Measurements from ENCODE around the gene DNAAF2. TPM values are rescaled to one million over a fixed set of nuclear protein-coding genes. Genes with fewer than 3 reads are reported as not detected.

DNAAF2 gene
- total and polyA plus RNA-seq, 2 of the 13 experiments (the other 11 are each of a cell fraction or from before 2014, with no cell fraction given), result 6.1 to 13.6 TPM

DNA sequence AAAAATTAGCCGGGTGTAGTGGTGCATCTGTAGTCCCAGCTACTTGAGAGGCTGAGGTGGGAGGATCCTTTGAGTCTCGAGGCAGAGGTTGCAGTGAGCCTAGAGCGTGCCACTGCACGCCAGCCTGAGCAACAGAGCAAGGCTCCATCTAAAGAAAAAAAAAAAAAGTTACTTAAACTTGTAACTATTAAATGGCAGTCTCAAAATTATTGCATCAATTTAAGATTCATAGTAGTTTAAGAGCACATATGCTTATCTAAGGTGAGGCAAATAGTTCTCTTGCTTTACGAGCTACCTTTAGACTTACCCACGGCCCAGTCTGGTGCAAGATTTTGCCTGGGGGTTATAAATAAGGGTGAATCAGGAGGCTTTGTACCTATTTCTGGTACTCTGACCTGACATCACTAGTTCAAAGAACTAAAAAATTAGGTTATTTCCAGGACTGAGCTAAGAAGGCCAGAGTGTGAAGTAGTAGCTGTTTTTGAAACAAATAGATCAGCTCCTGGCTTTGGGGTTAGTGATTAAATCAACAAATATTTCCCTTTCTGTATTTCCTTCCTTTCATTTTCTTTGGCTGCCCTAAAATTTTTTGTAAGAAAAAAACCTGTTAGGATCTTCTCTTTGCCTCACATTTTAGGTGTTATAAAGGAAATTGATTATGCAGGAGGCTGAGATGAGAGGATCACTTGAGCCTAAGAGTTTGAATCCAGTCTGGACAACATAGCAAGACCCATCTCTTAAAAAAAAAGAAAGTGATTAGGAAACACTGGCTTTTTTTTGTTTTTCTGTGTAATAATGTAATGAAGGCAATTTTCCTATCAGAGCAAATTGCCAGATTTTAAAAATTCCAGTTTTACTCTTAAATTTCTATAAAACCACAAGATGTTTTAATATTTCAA lies 10.9 kb downstream of the DNAAF2 start (continued):
- TF ChIP-seq ZSCAN21 (CRISPR knock-in tag; IDR thresholded peaks at IDR 0.05; ENCODE audit: borderline replicate concordance) (no peak), ATF7-NPFF (CRISPR knock-in tag; IDR thresholded peaks at IDR 0.05; ENCODE audit: low read depth) (no peak)

DNA sequence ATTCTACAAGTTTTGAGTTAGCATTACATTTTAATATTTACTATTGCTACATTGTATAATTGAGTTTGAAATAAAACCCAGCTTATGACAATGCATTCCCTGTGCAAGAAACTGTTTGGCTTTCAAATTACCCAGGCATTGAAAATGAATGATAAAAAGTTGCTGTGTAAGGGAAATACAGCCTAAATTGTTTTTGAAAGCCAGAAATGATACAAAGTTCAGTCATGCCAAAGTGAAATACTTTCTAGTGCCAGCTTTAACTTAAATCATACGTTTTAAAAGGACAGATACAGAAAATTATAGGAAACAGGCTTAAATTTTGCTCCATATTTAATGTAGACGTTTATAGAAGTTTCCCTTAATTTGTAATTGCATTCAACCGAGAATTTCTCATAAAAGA lies 11.7 kb downstream of the DNAAF2 start:
- DNase-seq (ENCODE audit: low spot score) (no peak), FAIRE-seq (no peak), ATAC-seq (no peak)
- ChIA-PET CTCF (ENCODE audit: low intra/inter-chr PET ratio, low total read pairs) (no interaction called here), POLR2A (interaction anchor here (1.0 to 1.4 kb wide), 4 partner anchors 9 to 95 kb away, joined by 3 to 8 read pairs (median 4); partner anchors contain the start of gene LRR1)
- H3K27me3 ChIP-seq (ENCODE audit: control insufficient read depth in 1 of 2, insufficient read depth in 2 of 2, low read length in 2 of 2), result no peaks in the 10 kb centered on the region; a peak in 1 of 5 replicates
- no peaks in the 10 kb centered on the region for H3K9me3 ChIP-seq (ENCODE audit: low read length)
- TF ChIP-seq ZBTB8A (CRISPR knock-in tag; IDR thresholded peaks at IDR 0.05; ENCODE audit: borderline replicate concordance, low read depth), result no peak
- no peak for TF ChIP-seq POLR2G (IDR thresholded peaks at IDR 0.05; ENCODE audit: low read depth, low read length)
- no peak for TF ChIP-seq ZSCAN21 (CRISPR knock-in tag; IDR thresholded peaks at IDR 0.05; ENCODE audit: borderline replicate concordance)
- TF ChIP-seq, protein P1, sequence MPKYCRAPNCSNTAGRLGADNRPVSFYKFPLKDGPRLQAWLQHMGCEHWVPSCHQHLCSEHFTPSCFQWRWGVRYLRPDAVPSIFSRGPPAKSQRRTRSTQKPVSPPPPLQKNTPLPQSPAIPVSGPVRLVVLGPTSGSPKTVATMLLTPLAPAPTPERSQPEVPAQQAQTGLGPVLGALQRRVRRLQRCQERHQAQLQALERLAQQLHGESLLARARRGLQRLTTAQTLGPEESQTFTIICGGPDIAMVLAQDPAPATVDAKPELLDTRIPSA (CRISPR knock-in tag; IDR thresholded peaks at IDR 0.05; ENCODE audit: borderline replicate concordance), result no peak
- no peak for TF ChIP-seq ZNF839 (CRISPR knock-in tag; IDR thresholded peaks at IDR 0.05; ENCODE audit: borderline replicate concordance)
- TF ChIP-seq NFIC (IDR thresholded peaks at IDR 0.05; ENCODE audit: low read length), result no peak
- TF ChIP-seq RFXANK (CRISPR knock-in tag; IDR thresholded peaks at IDR 0.05), result no peak
- no peak for TF ChIP-seq ZNF678 (CRISPR knock-in tag; IDR thresholded peaks at IDR 0.05)
- TF ChIP-seq MAFK (conservative IDR thresholded peaks at IDR 0.05 in 1 of 2, IDR thresholded peaks at IDR 0.05 in 1 of 2; ENCODE audit: low read length in 2 of 2), result peak; percentile 59 to 85
- no peak for TF ChIP-seq MBNL3 (CRISPR knock-in tag; conservative IDR thresholded peaks at IDR 0.05)
- TF ChIP-seq MZF1 (CRISPR knock-in tag; IDR thresholded peaks at IDR 0.05; ENCODE audit: borderline replicate concordance), result no peak
- TF ChIP-seq MAFF (IDR thresholded peaks at IDR 0.05; ENCODE audit: low read depth, low read length), result peak; percentile 78; the same call in 1 of the 2 replicates
- no peak for TF ChIP-seq NFIB (CRISPR knock-in tag; IDR thresholded peaks at IDR 0.05; ENCODE audit: borderline replicate concordance)
- TF ChIP-seq ZNF570 (CRISPR knock-in tag; IDR thresholded peaks at IDR 0.05; ENCODE audit: borderline replicate concordance), result no peak
- H3K4me2 ChIP-seq (ENCODE audit: low read depth, low read length), result peak overlapping the region; percentile 95
- H4K20me1 ChIP-seq (ENCODE audit: insufficient read depth, low read length), result peaks cover 12% of the 10 kb centered on the region
- 72% methylated on average over 3 of the region's 3 CpGs for WGBS (ENCODE audit: low lambda C conversion rate)
- peaks cover 39% of the 10 kb centered on the region for H3K4me1 ChIP-seq (ENCODE audit: insufficient read depth, low read length)
- in situ Hi-C loops (cut with HindIII; ENCODE audit: extremely low pct_ligation_motif_present, low pct_unique_long_range_greater_than_20kb) (no loop called here), intact Hi-C loops (cut with micrococcal nuclease; ENCODE audit: unreplicated experiment) (no loop called here)
- peaks cover 0 to 12% of the 10 kb centered on the region in 2 experiments; a peak in 2 of 5 replicates for H3K36me3 ChIP-seq (replicated peaks in 1 of 2; ENCODE audit: control insufficient read depth in 1 of 2, insufficient read depth in 2 of 2, low read length in 2 of 2)
- no peak overlapping the region for H3K27ac ChIP-seq (ENCODE audit: extremely low read length, insufficient read depth, low read length)
- H3K9ac ChIP-seq (ENCODE audit: insufficient read depth, low read depth, low read length), result no peak overlapping the region
- peak overlapping the region in 2 of 3 experiments; percentile 86 to 92; a peak in 3 of 6 replicates for H3K4me3 ChIP-seq (replicated peaks in 1 of 3; ENCODE audit: insufficient read depth in 1 of 3, low read depth in 2 of 3, low read length in 3 of 3)
- no peak overlapping the region for H2AFZ ChIP-seq (ENCODE audit: low read length)
- H3K79me2 ChIP-seq (ENCODE audit: insufficient read depth, low read length), result peaks cover 54% of the 10 kb centered on the region
- BruUV-seq (replicated peaks), result no TSS peak
